ENCODE measurements around the gene CHIA.
"Not testable (repeated sequence)": the region's sequence is repeated elsewhere in the genome, so short reads cannot be mapped to it uniquely, and the experiment has no call there.

Gene CHIA

GRCh38 chr1:111286912-111287311 lies 3.7 kb upstream of the CHIA start:
- no peak for DNase-seq

GRCh38 chr1:111289371-111289770 lies 1.3 kb upstream of the CHIA start:
- no peak for DNase-seq

DNA sequence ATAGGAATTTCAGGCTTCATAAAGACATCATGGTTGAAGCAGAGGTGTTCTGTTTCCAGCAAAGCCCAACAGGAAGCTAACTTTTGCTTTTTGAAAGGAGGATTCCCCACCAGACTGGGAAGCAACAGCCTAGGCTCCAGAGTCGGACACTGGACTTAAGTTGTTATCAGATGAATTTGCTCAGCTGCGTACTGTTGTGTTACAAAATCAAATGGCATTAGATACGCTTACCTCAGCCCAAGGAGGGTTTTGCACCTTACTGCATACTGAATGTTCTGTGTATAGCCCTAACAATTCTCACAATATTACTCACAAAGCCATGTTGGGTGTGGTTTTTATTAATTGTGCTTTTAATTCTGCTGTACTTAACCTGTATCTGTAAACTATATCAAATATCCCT lies 547 bp upstream of the CHIA start:
- DNase-seq, result no peak

DNA sequence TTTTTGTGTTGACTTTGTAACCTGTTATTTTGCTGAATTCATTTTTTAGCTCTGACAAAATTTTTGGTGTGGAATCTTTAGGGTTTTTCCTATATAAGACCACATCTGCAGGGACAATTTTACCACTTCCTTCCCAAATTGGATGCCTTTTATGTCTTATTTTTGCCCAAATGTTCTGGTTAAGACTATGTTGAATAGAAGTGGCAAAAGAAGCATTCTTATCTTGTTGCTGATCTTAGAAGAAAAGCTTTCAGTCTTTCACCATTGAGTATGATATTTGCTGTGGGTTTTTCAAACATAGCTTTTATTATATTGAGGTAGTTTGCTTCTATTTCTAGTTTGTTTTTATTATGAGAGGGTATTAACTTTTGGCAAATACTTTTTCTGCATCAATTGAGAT lies 3.7 kb downstream of the CHIA start:
- peak in 1 of 5 experiments; percentile 14 for DNase-seq

DNA sequence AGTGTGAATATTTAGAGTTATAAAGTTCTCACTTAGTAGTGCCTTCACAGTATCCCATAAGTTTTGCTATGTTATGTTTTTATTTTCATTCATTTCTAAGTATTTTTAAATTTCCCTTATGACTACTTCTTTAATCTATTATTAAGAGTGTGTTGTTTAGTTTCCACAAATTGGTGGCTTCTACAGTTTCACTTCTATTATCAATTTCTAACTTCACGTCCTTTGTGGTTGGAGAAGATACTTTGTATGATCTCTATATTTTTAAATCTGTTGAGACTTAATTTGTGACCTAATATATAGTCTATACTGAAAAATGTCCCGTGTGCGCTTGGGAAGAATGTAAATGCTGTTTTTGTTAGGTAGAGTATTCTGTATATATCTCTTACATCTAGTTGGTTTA lies 11.7 kb downstream of the CHIA start:
- peak in 1 of 5 experiments; percentile 3 for DNase-seq

GRCh38 chr1:111309690-111310089 lies 19.0 kb downstream of the CHIA start:
- no peak for DNase-seq

DNA sequence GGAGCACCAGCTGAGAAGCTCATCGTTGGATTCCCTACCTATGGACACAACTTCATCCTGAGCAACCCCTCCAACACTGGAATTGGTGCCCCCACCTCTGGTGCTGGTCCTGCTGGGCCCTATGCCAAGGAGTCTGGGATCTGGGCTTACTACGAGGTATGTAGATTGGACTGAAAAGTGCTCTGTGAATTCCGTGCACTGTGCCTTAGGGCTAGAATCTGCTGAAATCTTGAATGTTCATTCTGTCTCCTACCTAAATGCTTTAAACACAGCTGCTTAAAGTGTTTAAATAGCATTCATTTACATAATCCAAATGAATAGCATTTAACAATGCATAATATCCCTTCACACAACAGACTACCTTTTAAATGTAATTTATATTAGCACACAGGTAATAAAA lies 27.9 kb downstream of the CHIA start:
- DNase-seq, result no peak

- DNase-seq, result no peak
These were observed 29.6 kb downstream of the CHIA start for GRCh38 chr1:111320066-111320879.

DNA sequence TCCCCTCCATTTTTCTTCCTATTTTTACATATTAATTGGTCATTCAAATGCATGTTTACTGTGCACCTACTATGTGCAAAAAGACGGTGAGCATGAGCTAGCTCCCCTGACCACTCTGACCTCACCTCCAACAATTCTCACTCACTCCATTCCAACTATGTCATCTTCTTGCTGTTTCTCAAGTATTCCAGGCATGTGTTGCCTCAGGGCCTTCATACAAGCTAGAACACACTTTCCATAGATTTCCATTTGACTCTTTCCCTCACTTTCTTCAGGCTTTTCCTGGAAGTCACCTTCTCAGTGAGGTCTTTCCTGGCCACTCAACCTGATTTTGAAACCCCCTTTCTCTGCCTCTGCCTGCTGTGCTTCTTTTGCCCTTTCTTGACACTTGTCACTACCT lies 32.6 kb downstream of the CHIA start:
- no peak for DNase-seq

DNA sequence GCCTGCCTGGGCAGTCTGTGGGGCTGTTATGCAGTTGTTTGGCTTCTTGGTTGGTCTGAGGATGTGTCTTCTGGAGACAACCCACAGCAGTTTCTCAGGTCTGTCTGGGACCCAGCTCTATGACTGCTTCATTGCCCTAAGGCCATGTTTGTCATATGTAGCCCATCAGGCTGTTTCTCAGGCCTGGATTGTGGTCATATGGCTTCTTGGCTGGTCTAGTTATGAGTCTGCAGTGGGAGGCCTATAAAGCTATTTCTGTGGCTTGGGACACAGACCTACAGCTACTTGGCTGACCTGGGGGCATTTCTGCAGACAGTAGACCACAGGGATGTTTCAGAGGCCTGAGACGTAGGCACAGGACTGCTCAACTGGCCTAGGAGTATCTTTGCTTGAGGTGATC lies 41.5 kb downstream of the CHIA start:
- DNase-seq, result no peak

DNA sequence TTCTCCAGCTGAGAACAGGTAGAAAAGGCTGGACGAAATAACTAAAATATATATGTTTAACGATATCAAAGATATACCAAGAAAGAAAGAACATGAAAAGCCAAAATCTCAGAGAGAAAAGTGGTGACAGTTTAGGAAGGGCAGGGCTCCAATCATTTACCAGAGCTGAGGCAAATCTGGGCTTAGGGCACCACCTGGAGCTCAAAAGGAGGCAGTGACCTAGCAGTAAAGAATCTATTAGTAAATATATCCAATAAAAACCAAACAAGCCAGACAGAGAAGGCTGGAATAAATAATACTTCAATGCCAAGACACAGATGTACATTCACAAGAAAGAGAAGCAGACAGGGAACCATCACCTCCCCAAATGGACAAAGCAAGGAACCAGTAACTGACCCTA lies 43.5 kb downstream of the CHIA start:
- DNase-seq, result peak in 4 of 5 experiments; percentile 25 to 73 (median 40)

DNA sequence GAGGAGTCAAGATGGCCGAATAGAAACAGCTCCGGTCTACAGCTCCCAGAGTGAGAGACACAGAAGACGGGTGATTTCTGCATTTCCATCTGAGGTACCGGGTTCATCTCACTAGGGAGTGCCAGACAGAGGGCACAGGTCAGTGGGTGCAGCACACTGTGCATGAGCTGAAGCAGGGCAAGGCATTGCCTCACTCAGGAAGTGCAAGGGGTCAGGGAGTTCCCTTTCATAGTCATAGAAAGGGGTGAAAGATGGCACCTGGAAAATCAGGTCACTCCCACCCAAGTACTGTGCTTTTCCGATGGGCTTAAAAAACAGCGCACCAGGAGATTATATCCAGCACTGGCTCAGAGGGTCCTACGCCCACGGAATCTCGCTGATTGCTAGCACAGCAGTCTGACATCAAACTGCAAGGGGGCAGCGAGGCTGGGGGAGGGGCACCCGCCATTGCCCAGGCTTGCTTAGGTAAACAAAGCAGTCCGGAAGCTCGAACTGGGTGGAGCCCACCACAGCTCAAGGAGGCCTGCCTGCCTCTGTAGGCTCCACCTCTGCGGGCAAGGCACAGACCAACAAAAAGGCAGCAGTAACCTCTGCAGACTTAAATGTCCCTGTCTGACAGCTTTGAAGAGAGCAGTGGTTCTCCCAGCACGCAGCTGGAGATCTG lies 44.7 kb downstream of the CHIA start:
- peak in 2 of 5 experiments; percentile 57 to 63 for DNase-seq

DNA sequence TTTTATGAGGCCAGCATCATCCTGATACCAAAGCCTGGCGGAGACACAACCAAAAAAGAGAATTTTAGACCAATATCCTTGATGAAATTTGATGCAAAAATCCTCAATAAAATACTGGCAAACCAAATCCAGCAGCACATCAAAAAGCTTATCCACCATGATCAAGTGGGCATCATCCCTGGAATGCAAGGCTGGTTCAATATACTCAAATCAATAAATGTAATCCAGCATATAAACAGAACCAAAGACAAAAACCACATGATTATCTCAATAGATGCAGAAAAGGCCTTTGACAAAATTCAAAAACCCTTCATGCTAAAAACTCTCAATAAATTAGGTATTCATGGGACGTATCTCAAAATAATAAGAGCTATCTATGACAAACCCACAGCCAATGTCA lies 48.2 kb downstream of the CHIA start:
- DNase-seq, result not testable (repeated sequence)

GRCh38 chr1:111346089-111346885 lies 55.6 kb downstream of the CHIA start:
- DNase-seq, result peak; percentile 66 to 90 (median 86)

DNA sequence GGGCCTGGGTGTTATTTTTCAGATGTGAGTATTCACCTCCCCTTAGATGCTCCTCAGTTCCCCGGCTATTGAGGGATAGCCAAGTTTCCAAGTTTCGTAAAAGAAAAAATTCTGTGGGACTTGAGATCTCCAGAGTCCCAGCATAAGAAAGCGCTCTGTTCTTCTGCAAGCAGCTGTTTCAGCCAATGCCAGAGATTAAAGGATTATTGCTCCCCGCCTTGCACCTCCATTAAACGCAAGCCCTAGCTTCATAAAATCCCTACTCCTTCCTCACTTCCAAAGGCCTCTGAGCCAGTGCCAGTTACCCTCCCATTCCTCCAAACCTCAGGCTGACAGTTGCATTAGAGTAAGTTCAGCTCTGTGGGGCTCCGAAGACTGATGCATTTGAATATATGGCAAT lies 56.4 kb downstream of the CHIA start:
- DNase-seq, result no peak

DNA sequence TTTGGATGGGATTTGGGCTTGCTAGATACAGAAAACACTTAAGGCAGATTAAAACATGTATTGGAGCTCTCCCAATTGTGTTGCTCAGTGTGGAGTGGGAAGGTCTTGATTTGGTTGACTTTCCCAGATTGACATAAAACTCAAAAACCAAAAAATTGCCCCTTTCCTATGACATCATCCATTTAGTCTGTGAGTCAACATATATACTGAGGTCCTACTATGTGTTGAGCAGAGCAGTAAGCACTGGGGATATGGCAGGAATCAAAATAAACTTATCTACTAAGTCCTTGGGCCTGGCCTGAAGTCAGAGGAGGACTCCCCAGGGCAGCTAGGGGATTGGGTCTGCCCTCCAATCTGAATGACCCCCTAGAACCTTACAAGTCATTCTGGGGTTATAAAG lies 61.0 kb downstream of the CHIA start:
- DNase-seq, result no peak

GRCh38 chr1:111354584-111354983 lies 63.9 kb downstream of the CHIA start:
- DNase-seq, result peak in 1 of 5 experiments; percentile 91

GRCh38 chr1:111358964-111359363 lies 68.3 kb downstream of the CHIA start:
- DNase-seq, result no peak

GRCh38 chr1:111359376-111359775 lies 68.7 kb downstream of the CHIA start:
- DNase-seq, result no peak

GRCh38 chr1:111360257-111360656 lies 69.6 kb downstream of the CHIA start:
- DNase-seq, result not testable (repeated sequence)

GRCh38 chr1:111361761-111362160 lies 71.1 kb downstream of the CHIA start:
- DNase-seq, result no peak

DNA sequence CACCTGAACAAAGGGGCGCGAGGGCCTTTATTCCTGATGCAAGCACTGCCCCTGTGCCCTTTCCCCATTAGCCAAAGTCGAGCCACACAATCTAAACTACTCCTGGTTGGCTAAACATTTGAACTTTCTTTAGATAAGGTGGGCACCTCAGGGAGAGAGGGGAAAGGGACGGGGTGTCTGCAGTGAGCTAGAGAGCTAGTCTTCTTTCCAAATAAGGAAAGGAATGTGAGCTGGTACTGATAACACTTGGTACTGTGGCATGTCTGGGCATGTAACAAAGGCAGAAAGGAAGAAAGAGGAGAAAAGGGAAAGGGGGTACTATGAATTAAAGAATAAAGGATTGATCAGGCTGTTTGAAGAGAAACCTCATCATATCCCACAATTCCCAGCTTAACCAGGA lies 74.0 kb downstream of the CHIA start:
- no peak for DNase-seq

- DNase-seq, result no peak
These were observed 75.6 kb downstream of the CHIA start for GRCh38 chr1:111366256-111366655.

All from T-helper 2 cell (primary cell).